ENCODE data around the gene HAND1.
"Not testable (repeated sequence)": the region's sequence is repeated elsewhere in the genome, so short reads cannot be mapped to it uniquely, and the experiment has no call there.

The HAND1 gene

GRCh38 chr5:154521756-154522155 is 43.7 kb upstream of the HAND1 start:
- DNase-seq (ENCODE audit: low read depth): no peak
- no peak overlapping the region for H3K4me3 ChIP-seq (replicated peaks; ENCODE audit: low read depth, low read length)
- TF ChIP-seq CTCF (IDR thresholded peaks at IDR 0.05; ENCODE audit: low read length, missing control alignments): no peak

GRCh38 chr5:154520861-154521453 is 42.9 kb upstream of the HAND1 start:
- peak; percentile 68 for TF ChIP-seq CTCF (IDR thresholded peaks at IDR 0.05; ENCODE audit: low read length, missing control alignments)
- H3K4me3 ChIP-seq (replicated peaks; ENCODE audit: low read depth, low read length): no peak overlapping the region
- peak; percentile 6 for DNase-seq (ENCODE audit: low read depth)

- no peak for DNase-seq (ENCODE audit: low read depth)
- TF ChIP-seq CTCF (IDR thresholded peaks at IDR 0.05; ENCODE audit: low read length, missing control alignments): no peak
Measured at GRCh38 chr5:154519359-154519758, 41.3 kb upstream of the HAND1 start.

GRCh38 chr5:154518438-154518867 is 40.4 kb upstream of the HAND1 start:
- TF ChIP-seq CTCF (IDR thresholded peaks at IDR 0.05; ENCODE audit: low read length, missing control alignments): no peak
- no peak for DNase-seq (ENCODE audit: low read depth)

More at GRCh38 chr5:154519359-154519758, 41.3 kb upstream of the HAND1 start:
- H3K4me3 ChIP-seq (replicated peaks; ENCODE audit: low read depth, low read length): no peak overlapping the region

GRCh38 chr5:154517810-154518437 is 39.9 kb upstream of the HAND1 start:
- no peak overlapping the region for H3K4me3 ChIP-seq (replicated peaks; ENCODE audit: low read depth, low read length)
- DNase-seq (ENCODE audit: low read depth): no peak
- TF ChIP-seq CTCF (IDR thresholded peaks at IDR 0.05; ENCODE audit: low read length, missing control alignments): no peak

More at GRCh38 chr5:154518438-154518867, 40.4 kb upstream of the HAND1 start:
- no peak overlapping the region for H3K4me3 ChIP-seq (replicated peaks; ENCODE audit: low read depth, low read length)

- DNase-seq (ENCODE audit: low read depth): no peak
- no peak overlapping the region for H3K4me3 ChIP-seq (replicated peaks; ENCODE audit: low read depth, low read length)
- no peak for TF ChIP-seq CTCF (IDR thresholded peaks at IDR 0.05; ENCODE audit: low read length, missing control alignments)
Measured at GRCh38 chr5:154517181-154517580, 39.2 kb upstream of the HAND1 start.

- H3K4me3 ChIP-seq (replicated peaks; ENCODE audit: low read depth, low read length): no peak overlapping the region
- DNase-seq (ENCODE audit: low read depth): no peak
- TF ChIP-seq CTCF (IDR thresholded peaks at IDR 0.05; ENCODE audit: low read length, missing control alignments): no peak
Measured at GRCh38 chr5:154516475-154516874, 38.4 kb upstream of the HAND1 start.

- DNase-seq (ENCODE audit: low read depth); H3K4me3 ChIP-seq (replicated peaks; ENCODE audit: low read depth, low read length): not testable (repeated sequence)
Measured at GRCh38 chr5:154515488-154515887, 37.5 kb upstream of the HAND1 start.
